KOPT-K1 (cell line): ENCODE data around the gene PKN1.
"Not testable (repeated sequence)": the region's sequence is repeated elsewhere in the genome, so short reads cannot be mapped to it uniquely, and the experiment has no call there.

ENCODE experiments used
- H3K27ac ChIP-seq: fragments of 200-600 bp; sonication (generic); 2 replicates; pipeline ENCODE4 v1.5.1; 2016; ENCODE audit warnings: antibody characterized with exemption, mild to moderate bottlenecking, low read depth, low read length; ENCODE audit not compliant: poor library complexity, severe bottlenecking
- H3K36me3 ChIP-seq: fragments of 200-600 bp; sonication (generic); 2 replicates; pipeline ENCODE4 v1.5.1; 2017; ENCODE audit warnings: antibody characterized with exemption, mild to moderate bottlenecking, low read length, moderate library complexity; ENCODE audit not compliant: insufficient read depth
- H3K9me3 ChIP-seq: fragments of 200-600 bp; sonication (generic); 2 replicates; pipeline ENCODE4 v1.5.1; 2017; ENCODE audit warnings: antibody characterized with exemption, low read length, mild to moderate bottlenecking; ENCODE audit not compliant: insufficient read depth, poor library complexity, severe bottlenecking

The PKN1 gene

GRCh38 chr19:14432791-14433553 is at the start of gene PKN1:
TSS of gene PKN1 (plus strand) at chr19:14433306. CDS start at chr19:14433522, 216 bp downstream.
- peaks cover 10% of the 10 kb centered on the region; the same call in 1 of the 2 replicates for H3K36me3 ChIP-seq
- H3K9me3 ChIP-seq = no peaks in the 10 kb centered on the region
- peak within 1 kb of the TSS; percentile 82 for H3K27ac ChIP-seq

DNA sequence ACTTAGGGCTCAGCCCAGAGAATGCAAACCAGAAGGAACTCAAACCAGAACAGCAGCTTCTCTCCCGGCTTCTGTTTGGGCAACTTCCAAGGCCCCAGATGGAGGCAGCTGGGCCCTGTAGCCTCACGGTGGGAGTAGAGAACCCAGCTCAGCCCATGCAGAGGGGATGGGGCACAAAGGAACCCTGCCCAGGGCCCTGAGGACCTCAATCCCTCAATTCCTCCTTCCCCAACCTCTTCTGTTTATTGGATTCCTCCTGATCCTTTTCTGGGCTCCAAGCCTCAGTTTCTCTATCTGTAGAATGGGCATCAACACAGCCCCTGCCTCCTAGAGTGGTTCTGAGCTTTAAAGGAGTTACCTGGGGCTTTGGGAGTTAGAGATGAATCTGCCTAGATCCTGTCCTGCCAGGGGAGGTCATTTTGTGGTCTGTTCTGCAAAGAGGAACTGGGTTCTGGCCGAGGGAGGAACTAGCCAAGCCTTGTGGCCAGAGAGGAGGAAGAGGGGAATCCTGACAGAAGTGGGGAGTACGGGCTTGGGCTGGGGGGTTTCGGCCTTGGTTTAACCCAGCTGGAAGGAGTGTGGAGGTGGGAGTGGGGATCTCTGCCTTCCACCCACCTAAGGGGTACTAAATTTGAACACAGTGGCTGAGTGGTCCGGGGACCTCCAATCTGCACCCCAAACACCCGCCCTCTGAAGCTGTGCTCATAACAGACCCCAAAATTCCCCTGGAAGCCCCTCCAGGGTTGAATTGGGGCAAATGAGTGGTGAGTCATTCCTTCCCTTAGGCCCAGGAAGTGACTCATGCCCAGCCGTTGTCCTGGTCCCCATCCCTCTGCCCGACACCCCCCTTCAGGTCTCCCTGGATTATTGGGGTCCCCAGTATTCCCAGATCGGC is 49.2 kb upstream of the PKN1 start:
- no peaks in the 10 kb centered on the region for H3K9me3 ChIP-seq
- peak overlapping the region; percentile 35 for H3K27ac ChIP-seq
- H3K36me3 ChIP-seq = no peaks in the 10 kb centered on the region

- Histone ChIP-seq H3K9me3 (no peaks in the 10 kb centered on the region), H3K36me3 (peaks cover 4% of the 10 kb centered on the region), H3K27ac (no peak overlapping the region)
Measured at GRCh38 chr19:14385492-14385891, 47.6 kb upstream of the PKN1 start.

DNA sequence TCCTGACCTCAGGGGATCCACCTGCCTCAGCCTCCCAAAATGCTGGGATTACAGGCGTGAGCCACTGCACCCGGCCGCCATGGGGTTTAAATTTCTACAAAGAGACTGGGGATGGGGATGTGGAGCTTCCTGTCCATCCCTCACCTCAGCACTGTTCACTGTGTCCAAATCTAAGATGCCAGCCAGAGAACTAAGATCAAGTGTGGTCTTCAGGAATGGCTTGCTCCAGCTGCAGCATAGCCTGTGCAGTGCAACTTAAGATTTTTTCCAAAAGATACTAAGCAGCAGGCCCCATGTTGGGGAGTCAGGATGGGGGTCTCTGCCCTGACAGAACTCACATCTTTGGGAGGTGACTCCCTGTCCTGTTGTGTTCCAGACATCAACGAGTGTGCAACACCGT is 42.6 kb upstream of the PKN1 start:
- Histone ChIP-seq H3K27ac (no peak overlapping the region), H3K9me3 (no peaks in the 10 kb centered on the region), H3K36me3 (peaks cover 54% of the 10 kb centered on the region)

DNA sequence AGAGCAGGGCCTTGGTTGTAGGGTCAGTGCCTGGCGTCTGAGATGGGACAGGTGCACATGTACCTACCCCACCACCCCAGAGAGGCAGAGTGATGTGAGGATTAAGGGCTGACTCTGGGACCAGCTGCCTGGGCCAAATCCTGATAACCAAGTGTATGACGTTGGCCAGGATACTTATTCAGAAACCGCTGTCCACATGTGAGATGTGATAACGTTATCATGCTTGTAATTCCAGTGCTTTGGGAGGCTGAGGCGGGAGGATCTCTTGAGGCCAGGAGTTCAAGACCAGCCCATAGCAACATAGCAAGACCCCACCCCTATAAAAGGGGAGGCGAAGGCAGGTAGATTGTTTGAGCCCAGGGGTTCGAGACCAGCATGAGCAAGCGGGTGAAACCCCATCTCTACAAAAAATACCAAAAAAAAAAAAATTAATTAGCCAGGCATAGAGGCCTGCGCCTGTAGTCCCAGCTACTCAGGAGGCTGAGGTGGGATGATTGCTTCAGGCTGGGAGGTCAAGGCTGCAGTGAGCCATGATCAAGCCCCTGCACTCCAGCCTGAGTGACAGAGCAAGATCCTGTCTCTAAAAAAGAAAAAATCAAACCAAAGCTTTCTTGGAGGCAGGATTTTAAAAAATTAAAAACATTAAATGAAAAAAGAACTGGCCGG is 41.8 kb upstream of the PKN1 start:
- Histone ChIP-seq H3K36me3 (peaks cover 61% of the 10 kb centered on the region), H3K9me3 (no peaks in the 10 kb centered on the region), H3K27ac (no peak overlapping the region)

- Histone ChIP-seq H3K27ac (no peak overlapping the region), H3K9me3 (no peaks in the 10 kb centered on the region), H3K36me3 (peaks cover 70% of the 10 kb centered on the region)
Measured at GRCh38 chr19:14393329-14393728, 39.8 kb upstream of the PKN1 start.

DNA sequence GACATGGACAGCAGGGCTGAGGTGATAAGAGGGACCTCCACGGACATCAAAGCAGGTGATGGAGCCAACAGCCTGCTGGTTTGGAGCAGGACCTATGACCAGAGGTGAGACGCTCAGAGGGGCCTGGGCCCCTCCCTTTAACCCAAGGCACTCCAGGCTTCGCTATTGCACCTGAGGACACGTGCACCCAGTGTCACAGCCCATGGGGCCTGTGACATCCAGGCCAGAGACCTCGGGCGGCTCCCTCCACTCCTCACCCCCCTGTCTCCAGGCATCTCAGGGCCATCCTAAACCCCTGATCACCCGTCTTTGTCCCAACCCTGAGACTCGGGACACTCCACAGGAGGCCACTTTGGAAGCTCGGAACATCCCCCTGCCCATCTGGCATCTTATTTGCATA is 38.9 kb upstream of the PKN1 start:
- H3K36me3 ChIP-seq = peaks cover 74% of the 10 kb centered on the region

GRCh38 chr19:14395262-14395661 is 37.8 kb upstream of the PKN1 start:
- H3K9me3 ChIP-seq = no peaks in the 10 kb centered on the region
- peaks cover 79% of the 10 kb centered on the region for H3K36me3 ChIP-seq
- H3K27ac ChIP-seq = no peak overlapping the region

More for the DNA sequence above, 38.9 kb upstream of the PKN1 start:
- no peaks in the 10 kb centered on the region for H3K9me3 ChIP-seq
- no peak overlapping the region for H3K27ac ChIP-seq

- Histone ChIP-seq H3K27ac (no peak overlapping the region), H3K36me3 (peaks cover 78% of the 10 kb centered on the region), H3K9me3 (no peaks in the 10 kb centered on the region)
Measured at GRCh38 chr19:14395710-14396336, 37.3 kb upstream of the PKN1 start.

DNA sequence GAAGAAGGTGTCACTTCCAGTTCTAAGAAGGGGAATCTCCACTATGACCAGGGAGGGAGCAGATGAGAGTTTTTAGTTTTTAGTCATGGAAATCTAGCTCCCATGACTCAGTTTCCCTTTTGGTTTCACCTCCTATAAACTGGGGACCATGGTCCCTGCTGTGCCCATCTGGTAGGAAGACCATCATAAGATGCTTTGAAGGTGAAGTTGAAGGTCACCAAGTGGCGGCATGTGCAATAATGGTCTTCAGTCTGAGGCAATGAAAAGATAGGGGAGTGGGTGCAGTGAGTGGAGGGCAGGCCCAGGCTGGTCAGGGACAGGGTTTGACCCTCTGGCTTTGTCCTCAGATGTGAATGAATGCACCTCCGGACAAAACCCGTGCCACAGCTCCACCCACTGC is 36.4 kb upstream of the PKN1 start:
- not testable (repeated sequence) for H3K27ac ChIP-seq, H3K9me3 ChIP-seq
- H3K36me3 ChIP-seq = peaks cover 78% of the 10 kb centered on the region

GRCh38 chr19:14397168-14397567 is 35.9 kb upstream of the PKN1 start:
- peaks cover 78% of the 10 kb centered on the region for H3K36me3 ChIP-seq
- not testable (repeated sequence) for H3K9me3 ChIP-seq, H3K27ac ChIP-seq

DNA sequence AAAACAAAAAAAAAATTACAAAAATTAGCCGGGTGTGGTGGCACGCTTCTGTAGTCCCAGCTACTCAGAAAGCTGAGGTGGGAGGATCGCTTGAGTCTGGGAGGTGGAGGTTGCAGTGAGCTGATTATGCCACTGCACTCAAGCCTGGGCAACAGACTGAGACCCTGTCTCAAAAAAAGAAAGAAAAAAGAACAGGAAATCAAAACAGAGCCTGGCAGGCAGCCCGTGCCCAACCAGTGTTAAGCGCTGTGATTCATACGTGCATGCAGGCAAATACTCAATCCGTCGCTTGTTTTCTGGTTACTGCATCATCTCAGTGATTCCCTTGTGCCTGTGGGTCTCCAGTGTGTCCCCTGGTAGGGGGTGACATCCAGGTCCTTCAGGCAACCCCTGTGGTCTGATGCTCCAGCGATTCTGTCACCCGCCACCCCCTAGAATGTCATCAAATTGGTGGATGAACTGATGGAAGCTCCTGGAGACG is 32.1 kb upstream of the PKN1 start:
- peaks cover 76% of the 10 kb centered on the region for H3K36me3 ChIP-seq
- H3K27ac ChIP-seq = no peak overlapping the region

DNA sequence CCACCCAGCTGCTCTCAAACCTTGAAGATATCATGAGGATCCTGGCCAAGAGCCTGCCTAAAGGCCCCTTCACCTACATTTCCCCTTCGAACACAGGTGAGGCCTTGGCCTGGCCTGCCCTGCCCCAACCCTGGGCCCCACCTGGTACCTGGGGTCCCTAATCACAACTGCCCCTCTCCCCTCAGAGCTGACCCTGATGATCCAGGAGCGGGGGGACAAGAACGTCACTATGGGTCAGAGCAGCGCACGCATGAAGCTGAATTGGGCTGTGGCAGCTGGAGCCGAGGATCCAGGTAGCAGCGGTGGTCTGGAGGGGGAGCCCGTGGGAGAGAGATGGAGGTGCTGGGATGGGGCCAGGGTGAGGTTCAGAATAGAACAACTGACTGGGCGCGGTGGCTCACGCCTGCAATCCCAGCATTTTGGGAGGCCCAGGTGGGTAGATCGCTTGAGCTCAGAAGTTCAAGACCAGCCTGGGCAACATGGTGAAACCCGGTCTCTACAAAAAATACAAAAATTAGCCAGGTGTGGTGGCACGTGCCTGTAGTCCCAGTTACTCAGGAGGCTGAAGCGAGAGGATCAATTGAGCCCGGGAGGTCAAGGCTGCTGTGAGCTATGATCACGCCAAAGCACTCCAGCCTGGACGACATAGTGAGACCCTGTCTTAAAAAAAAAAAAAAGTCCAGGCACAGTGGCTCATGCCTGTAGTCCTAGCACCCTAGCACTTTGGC is 31.5 kb upstream of the PKN1 start:
- H3K36me3 ChIP-seq = peaks cover 76% of the 10 kb centered on the region
- no peak overlapping the region for H3K27ac ChIP-seq
- no peaks in the 10 kb centered on the region for H3K9me3 ChIP-seq

More for the DNA sequence above, 32.1 kb upstream of the PKN1 start:
- no peaks in the 10 kb centered on the region for H3K9me3 ChIP-seq
